Smooth muscle cell of the pulmonary artery (primary cell): ENCODE measurements around the gene RNF115. TPM values are rescaled to one million over a fixed set of nuclear protein-coding genes. Genes with fewer than 3 reads are reported as not detected.

Experiments
- total RNA-seq: library from RNA; depleted of rRNA; stranded (reverse); fragments of >200 nt; gene quantifications from 2 replicates; pipeline ENCODE4 v1.2.3, GENCODE V29; 2014

Gene RNF115
- total RNA-seq, result 11.9 and 12.2 TPM in 2 replicates

DNA sequence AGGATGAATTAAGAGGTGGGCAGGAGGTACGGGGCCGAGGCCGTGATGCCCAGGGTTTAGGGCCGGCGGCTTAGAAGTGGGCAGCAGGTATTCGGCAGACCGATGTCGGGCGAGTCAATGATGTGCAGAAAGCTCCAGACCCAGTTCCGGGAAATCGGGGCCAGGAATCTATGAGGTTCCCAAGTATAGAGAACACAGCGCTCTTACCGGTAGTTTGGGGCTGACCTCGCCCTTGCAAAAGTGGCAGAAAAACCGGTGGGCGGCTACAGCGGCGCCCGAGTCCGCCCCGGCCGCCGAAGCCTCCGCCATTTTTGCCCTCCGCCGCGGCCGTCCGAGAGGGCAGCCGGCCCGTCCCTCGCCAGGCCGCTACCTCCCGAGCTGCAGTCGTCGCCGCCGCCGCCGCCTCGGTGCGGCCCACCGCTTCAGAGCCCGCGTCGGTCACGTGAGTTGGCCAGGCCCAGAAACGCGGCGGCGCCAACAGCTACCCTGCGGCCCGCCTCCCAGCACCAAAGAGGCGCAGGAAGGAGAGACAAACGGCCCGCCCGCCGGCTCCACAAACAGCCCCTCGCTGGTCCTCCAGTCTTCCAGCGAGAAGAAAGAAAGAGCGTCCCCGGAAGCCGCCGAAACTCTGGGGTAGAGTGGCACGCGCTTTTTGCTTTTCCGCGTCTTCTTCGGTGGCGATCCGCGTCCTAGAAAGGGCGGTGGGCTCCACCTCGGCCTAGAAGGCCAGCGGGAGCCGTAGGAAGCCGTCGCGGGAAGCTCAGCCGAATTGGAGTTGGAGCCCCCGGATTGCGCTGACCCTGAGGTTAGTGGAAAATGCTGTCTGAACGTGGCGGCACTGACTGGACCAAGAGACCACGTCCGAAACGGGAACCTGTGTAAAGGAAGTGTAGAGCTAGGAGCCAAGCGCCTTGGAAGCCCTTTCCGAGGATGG, at the start of gene RNF115, which contains the start of gene POLR3C:
Gene RNF115 (minus strand): TSS at position 531 of the 934 bp plus-strand sequence. CDS start 222 bp downstream, at position 309.
Gene POLR3C (plus strand): TSS at position 636 of the 934 bp plus-strand sequence. CDS start 1,577 bp downstream, outside the sequence.

GRCh38 chr1:145858901-145859490, 35.1 kb upstream of the RNF115 start, which contains the start of gene PIAS3:
Gene PIAS3 (minus strand): TSS chr1:145859081. CDS start chr1:145858990, 91 bp downstream.

DNA sequence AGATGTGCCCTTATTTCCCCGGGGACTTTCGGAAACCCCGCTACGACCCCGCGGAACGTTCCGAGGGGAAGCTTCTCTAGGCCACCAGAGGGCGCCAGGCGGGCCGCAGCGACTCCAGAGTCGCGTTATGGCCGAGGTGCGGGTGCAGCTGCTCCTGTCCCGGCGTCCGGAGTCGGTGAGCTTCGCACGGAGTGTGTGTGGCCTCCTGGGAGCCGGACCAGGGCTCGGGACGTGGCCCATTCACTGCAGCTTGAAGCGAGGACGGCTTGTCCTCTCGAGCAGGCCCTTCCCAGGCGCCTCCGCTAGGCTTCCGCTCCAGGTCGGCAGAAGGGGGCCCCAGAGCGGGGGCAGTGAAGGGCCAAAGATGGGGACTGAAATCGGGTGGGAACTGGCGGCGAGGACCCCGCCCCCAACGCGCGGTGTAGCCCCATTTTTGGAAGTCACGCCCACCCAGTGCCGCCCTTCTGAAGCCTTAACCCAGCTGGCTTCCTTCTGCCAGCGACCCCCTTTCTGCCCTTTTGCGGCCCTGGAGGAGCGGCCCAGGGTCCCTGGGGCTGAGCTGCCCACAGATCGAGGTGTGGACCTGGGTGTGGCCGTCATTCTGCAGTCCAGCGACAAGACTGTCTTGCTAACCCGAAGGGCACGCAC, 21.7 kb upstream of the RNF115 start, which contains the start of gene NUDT17:
Gene NUDT17 (plus strand): TSS at position 117 of the 648 bp plus-strand sequence. CDS start 11 bp downstream, at position 128.

DNA sequence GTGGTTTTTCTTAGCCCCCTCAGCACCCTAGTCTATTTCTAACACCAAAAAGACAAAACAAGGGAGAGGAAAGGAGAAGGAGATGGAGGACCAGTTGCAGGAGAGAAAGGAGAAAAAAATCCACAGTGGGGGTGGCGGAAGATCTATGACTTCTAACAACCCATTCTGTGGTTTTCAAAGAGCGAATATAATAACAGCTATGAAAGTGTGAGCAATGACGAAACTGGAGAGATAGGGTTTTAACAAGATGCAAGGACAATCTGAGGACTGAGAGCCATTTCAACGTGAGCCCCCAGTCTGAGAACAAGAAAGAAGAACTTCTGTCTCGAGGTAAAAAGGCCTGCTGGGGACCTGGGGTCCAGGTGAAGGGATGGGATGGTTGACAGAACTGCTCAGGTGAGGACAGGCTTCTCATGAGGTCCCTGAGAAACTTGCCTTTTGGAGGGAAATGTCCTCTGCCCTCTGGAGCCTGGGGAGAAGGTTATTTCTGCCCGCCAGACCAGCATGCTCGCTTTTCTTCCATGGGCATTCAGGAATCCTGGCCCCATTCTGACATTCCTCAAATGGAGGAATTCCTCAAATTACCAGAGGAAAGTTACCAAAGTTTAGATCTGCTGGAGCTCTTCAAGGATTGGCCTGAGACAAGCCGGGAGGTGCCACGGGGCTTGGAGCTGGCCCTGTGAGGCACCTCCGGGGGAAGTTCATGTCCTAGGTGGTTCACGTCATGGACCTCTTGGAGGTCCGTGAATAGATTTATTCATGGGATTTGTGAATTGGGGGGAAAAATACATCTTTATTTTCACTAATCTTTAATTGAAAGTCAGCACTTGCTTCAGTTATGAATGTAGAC, 104.4 kb downstream of the RNF115 start, which contains the start of gene CD160:
Gene CD160 (plus strand): TSS at position 270 of the 850 bp plus-strand sequence. CDS start 8,829 bp downstream, outside the sequence.

DNA sequence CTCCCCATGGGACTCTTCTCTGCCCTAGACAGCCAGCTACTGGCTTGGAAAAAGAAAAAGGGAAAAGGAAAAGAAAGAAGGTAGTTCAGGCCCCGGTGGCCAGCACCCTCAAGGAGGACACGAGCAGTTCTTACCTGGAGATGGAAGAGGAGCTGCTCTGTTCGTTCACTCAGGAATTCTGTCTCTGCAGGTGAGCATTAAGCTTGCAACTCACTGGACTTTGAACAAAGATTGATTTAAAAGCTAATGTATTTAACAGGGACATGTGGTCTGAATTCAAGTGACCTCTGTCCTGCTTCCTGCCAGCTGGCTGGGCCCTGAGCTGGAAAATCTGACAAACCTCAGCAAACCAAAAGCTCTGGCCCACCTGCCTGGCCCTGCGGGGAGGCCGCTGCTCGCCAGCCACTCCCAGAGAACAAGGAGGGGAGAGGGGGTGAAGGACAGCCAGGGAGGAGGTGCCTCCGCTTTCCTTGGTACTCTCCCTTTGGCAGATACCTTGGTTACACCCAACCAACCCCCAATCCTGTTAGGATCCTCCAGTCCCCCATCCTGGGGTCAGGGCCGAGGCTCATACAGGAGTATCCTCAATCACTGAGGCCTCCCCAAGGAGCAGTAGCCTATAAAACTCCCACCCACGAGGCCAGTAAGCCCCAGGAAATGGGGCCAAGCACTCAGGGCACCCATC, 116.6 kb downstream of the RNF115 start, which contains the start of gene PDZK1:
Gene PDZK1 (minus strand): TSS at position 186 of the 685 bp plus-strand sequence. CDS start 19,347 bp downstream, outside the sequence.

Other genes starting within 250 kb of the RNF115 start
- 18.5 and 21.6 TPM in 2 replicates for gene GPR89A, start 216.1 kb downstream of the RNF115 start, total RNA-seq
- 0.23 and 0.33 TPM in 2 replicates for gene PDZK1, start 116.7 kb downstream of the RNF115 start, total RNA-seq
- not detected in 2 replicates for gene CD160, start 104.6 kb downstream of the RNF115 start, total RNA-seq
- gene POLR3C, start 105 bp upstream of the RNF115 start, total RNA-seq, result 22.6 and 24.9 TPM in 2 replicates
- gene NUDT17, start 21.5 kb upstream of the RNF115 start, total RNA-seq, result 1.4 and 2.9 TPM in 2 replicates
- 19.8 and 22.2 TPM in 2 replicates for gene PIAS3, start 35.0 kb upstream of the RNF115 start, total RNA-seq
- gene ANKRD35, start 61.8 kb upstream of the RNF115 start, total RNA-seq, result 1.8 and 2.5 TPM in 2 replicates
- 12.3 and 13.5 TPM in 2 replicates for gene ITGA10, start 86.0 kb upstream of the RNF115 start, total RNA-seq
- 23.4 and 24.8 TPM in 2 replicates for gene PEX11B, start 94.6 kb upstream of the RNF115 start, total RNA-seq
- 54.8 and 62.2 TPM in 2 replicates for gene RBM8A, start 103.4 kb upstream of the RNF115 start, total RNA-seq
- 20.6 and 21.0 TPM in 2 replicates for gene LIX1L, start 133.9 kb upstream of the RNF115 start, total RNA-seq
- gene ANKRD34A, start 140.5 kb upstream of the RNF115 start, total RNA-seq, result 0.98 and 1.2 TPM in 2 replicates
- 7.0 and 10.2 TPM in 2 replicates for gene POLR3GL, start 140.6 kb upstream of the RNF115 start, total RNA-seq
- gene TXNIP, start 172.5 kb upstream of the RNF115 start, total RNA-seq, result 6.9 and 356 TPM in 2 replicates
- not detected in 2 replicates for gene HJV, start 197.6 kb upstream of the RNF115 start, total RNA-seq